Measurements from ENCODE around the gene ST6GALNAC6. TPM values are rescaled to one million over a fixed set of nuclear protein-coding genes. Genes with fewer than 3 reads are reported as not detected.
"Not testable (repeated sequence)": the region's sequence is repeated elsewhere in the genome, so short reads cannot be mapped to it uniquely, and the experiment has no call there.

ST6GALNAC6 gene
- total RNA-seq, 1 donor = 85.0 TPM

DNA sequence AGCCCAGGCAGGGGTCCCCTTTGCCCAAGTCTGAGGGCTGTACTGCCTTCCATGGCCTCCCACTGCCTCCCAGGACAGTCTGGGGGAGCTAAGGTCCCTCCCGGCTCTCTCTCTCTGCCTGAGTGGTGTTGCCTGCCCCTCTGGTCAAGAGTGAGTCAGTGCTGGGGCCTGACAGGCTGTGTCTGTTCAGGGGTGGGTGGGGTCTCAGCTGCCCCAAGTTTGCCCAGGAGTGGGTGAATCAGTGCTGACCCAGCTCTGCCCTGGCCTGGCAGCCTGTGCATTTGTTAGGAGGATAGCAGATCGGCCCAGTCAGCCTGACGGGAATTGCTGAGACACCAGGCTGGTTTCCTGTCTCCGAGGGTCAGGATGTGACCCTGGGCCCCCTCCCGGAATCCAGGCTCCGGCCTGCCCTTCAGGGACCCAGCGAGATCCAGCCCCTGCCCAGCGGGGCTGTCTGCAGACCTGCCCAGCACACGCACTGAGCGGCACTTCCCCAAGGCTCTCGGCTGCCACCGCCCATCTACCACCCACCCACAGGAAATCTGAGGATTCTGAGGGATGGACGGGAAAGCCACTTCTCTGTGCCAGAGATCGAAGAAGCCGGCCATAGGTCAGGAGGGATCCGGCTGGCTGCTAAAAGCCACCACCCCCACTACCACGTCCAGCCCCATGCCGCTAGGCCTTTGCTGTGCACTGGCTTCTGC, 60.9 kb downstream of the ST6GALNAC6 start:
- no peak for TF ChIP-seq CTCF (IDR thresholded peaks at IDR 0.05; ENCODE audit: insufficient read depth, low read length)
- H3K4me3 ChIP-seq (ENCODE audit: low read depth, low read length) = peak overlapping the region; percentile 38
- DNase-seq (ENCODE audit: low read depth) = peak; percentile 95

DNA sequence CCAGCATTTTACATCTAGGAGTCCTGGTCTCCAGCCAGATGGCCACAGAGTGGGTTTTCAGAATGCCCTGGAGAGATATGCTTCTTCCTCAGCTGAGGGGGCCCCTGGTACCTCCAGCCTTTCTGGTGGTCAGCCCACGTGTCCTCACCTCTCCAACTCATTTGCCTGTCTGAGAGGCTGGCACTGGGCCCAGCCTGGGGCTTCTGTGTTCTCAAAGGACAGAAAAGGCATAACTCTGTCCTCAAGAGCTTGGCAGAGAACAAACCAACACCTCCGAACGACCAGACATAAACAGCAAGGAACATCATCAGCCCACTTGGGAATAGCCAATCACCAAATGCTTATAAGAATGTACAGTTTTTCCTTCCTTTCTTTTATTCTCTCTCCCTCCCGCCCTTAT, 62.1 kb downstream of the ST6GALNAC6 start:
- no peak for DNase-seq (ENCODE audit: low read depth)

GRCh38 chr9:127836561-127836960, 62.8 kb downstream of the ST6GALNAC6 start:
- not testable (repeated sequence) for H3K4me3 ChIP-seq (ENCODE audit: low read depth, low read length); DNase-seq (ENCODE audit: low read depth)

More for the DNA sequence above, 62.1 kb downstream of the ST6GALNAC6 start:
- no peak for TF ChIP-seq CTCF (IDR thresholded peaks at IDR 0.05; ENCODE audit: insufficient read depth, low read length)
- no peak overlapping the region for H3K4me3 ChIP-seq (ENCODE audit: low read depth, low read length)

GRCh38 chr9:127835991-127836516, 63.3 kb downstream of the ST6GALNAC6 start:
- DNase-seq (ENCODE audit: low read depth) = peak; percentile 63
- TF ChIP-seq CTCF (IDR thresholded peaks at IDR 0.05; ENCODE audit: insufficient read depth, low read length) = no peak
- H3K4me3 ChIP-seq (ENCODE audit: low read depth, low read length) = no peak overlapping the region

Small RNAs within 50 kb of the gene (small RNA-seq; reads per million reads assigned to genes)
- gene MIR4672 = 3.6 reads per million, percentile 84 among the genes with 10 or more reads in this experiment
- not detected for gene RNA5SP296

Other genes with a start within 250 kb of the ST6GALNAC6 start
- gene CFAP157, start 192.6 kb downstream of the ST6GALNAC6 start, total RNA-seq (ENCODE audit: low replicate concordance) = 0.09 TPM in 1 of 2 replicates, not detected in the other
- gene PTRH1, start 183.9 kb downstream of the ST6GALNAC6 start, total RNA-seq (ENCODE audit: low replicate concordance) = 13.2 and 17.2 TPM in 2 replicates
- gene TTC16, start 183.5 kb downstream of the ST6GALNAC6 start, total RNA-seq (ENCODE audit: low replicate concordance) = not detected in 2 replicates
- 1.2 and 4.8 TPM in 2 replicates for gene TOR2A, start 164.3 kb downstream of the ST6GALNAC6 start, total RNA-seq (ENCODE audit: low replicate concordance)
- gene SH2D3C, start 120.9 kb downstream of the ST6GALNAC6 start, total RNA-seq (ENCODE audit: low replicate concordance) = 0.18 and 6.0 TPM in 2 replicates
- 25.4 and 51.5 TPM in 2 replicates for gene CDK9, start 113.6 kb downstream of the ST6GALNAC6 start, total RNA-seq (ENCODE audit: low replicate concordance)
- 33.9 and 61.5 TPM in 2 replicates for gene FPGS, start 96.7 kb downstream of the ST6GALNAC6 start, total RNA-seq (ENCODE audit: low replicate concordance)
- gene ENG, start 44.9 kb downstream of the ST6GALNAC6 start, total RNA-seq (ENCODE audit: low replicate concordance) = 15.8 and 62.0 TPM in 2 replicates
- 75.6 and 121 TPM in 2 replicates for gene AK1, start 21.9 kb downstream of the ST6GALNAC6 start, total RNA-seq (ENCODE audit: low replicate concordance)
- gene ST6GALNAC4, start 17.4 kb upstream of the ST6GALNAC6 start, total RNA-seq (ENCODE audit: low replicate concordance) = 24.4 and 37.1 TPM in 2 replicates
- gene PIP5KL1, start 31.2 kb upstream of the ST6GALNAC6 start, total RNA-seq (ENCODE audit: low replicate concordance) = 1.6 and 2.6 TPM in 2 replicates
- gene DPM2, start 38.3 kb upstream of the ST6GALNAC6 start, total RNA-seq (ENCODE audit: low replicate concordance) = 7.0 and 19.9 TPM in 2 replicates
- 32.4 and 50.3 TPM in 2 replicates for gene EEIG1, start 81.4 kb upstream of the ST6GALNAC6 start, total RNA-seq (ENCODE audit: low replicate concordance)
- gene NAIF1, start 167.7 kb upstream of the ST6GALNAC6 start, total RNA-seq (ENCODE audit: low replicate concordance) = 6.0 and 7.5 TPM in 2 replicates
- gene SLC25A25, start 168.6 kb upstream of the ST6GALNAC6 start, total RNA-seq (ENCODE audit: low replicate concordance) = 15.2 and 20.2 TPM in 2 replicates
- gene PTGES2, start 228.1 kb upstream of the ST6GALNAC6 start, total RNA-seq (ENCODE audit: low replicate concordance) = 33.9 and 40.8 TPM in 2 replicates
- gene LCN2, start 249.8 kb upstream of the ST6GALNAC6 start, total RNA-seq (ENCODE audit: low replicate concordance) = not detected in 2 replicates